Retinal pigment epithelial cell (primary cell): ENCODE measurements around the gene ARID1B.

Experiments
- DNase-seq: peaks from one replicate; pipeline ENCODE4 v3.0.0-alpha.2; 2010; ENCODE audit warnings: low read depth
- H3K4me3 ChIP-seq: 2 replicates; pipeline ENCODE4 v1.5.1; 2011; ENCODE audit warnings: mild to moderate bottlenecking, low read length, control low read depth, moderate library complexity
- TF ChIP-seq, protein P1 (sequence below): conservative IDR thresholded peaks from 2 replicates; pipeline ENCODE4 v1.5.1; 2011; ENCODE audit warnings: low read depth, low read length, control low read depth, inconsistent platforms

ARID1B gene

DNA sequence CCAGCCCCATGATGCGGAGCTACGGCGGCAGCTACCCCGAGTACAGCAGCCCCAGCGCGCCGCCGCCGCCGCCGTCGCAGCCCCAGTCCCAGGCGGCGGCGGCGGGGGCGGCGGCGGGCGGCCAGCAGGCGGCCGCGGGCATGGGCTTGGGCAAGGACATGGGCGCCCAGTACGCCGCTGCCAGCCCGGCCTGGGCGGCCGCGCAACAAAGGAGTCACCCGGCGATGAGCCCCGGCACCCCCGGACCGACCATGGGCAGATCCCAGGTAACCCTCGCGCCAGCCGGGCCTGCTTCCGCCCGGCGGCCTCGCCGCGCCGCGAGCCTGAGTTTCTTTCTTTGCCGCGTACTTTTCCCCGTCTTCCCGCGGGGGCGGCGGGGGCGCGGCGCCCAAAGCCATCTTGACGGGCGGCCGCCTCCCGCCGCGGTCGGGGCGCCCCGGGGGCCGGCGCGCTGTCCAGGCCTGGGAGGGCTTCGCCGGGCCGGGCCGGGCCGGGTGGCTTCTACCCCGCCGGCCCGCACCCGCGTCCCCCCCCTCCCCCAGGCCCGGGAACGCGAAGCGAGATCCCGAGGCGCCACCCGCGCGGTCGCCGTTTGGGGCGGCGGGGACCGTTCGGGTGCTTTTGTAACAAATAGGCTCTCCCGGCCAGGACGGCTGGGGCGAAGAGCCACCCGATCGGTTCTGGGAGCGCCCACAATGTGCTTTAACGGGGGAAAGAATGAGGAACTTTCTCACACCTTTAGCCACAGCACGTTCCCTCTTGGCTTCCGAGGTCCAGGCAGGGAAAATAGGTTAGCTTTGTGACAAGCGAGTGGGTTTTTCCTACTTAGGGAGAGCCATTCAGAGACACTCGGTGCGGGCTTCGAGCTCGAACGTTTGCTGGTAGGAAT is 2.3 kb downstream of the ARID1B start:
- no peak for DNase-seq
- TF ChIP-seq, protein P1, sequence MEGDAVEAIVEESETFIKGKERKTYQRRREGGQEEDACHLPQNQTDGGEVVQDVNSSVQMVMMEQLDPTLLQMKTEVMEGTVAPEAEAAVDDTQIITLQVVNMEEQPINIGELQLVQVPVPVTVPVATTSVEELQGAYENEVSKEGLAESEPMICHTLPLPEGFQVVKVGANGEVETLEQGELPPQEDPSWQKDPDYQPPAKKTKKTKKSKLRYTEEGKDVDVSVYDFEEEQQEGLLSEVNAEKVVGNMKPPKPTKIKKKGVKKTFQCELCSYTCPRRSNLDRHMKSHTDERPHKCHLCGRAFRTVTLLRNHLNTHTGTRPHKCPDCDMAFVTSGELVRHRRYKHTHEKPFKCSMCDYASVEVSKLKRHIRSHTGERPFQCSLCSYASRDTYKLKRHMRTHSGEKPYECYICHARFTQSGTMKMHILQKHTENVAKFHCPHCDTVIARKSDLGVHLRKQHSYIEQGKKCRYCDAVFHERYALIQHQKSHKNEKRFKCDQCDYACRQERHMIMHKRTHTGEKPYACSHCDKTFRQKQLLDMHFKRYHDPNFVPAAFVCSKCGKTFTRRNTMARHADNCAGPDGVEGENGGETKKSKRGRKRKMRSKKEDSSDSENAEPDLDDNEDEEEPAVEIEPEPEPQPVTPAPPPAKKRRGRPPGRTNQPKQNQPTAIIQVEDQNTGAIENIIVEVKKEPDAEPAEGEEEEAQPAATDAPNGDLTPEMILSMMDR, result no peak
- H3K4me3 ChIP-seq, result peak overlapping the region; percentile 94

DNA sequence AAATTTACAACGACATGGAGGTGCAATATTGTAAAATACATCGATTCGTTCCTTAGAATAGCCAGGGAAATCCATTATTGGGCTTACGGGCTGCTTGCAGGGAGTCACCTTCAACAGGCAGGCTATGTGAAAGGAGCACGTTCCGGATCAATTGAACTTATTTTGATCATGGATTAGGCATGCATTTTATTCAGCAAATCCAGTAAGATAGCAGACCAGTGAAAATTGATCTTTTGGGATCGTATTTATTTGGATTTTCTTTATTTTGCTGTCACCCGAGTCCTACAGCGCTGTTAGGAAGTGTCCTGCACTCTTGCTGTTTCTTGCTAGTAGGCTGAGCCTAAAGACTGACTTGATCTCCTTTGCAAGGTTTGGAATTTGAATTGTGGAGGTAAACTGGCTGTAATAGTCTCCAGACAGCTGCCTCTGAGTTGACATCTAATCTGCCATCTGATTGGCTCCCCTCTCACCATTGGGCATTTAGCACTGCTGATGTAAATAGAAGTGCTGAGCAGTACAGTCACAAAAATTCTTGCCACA is 3.0 kb downstream of the ARID1B start:
- peak; percentile 96 for DNase-seq
- TF ChIP-seq, protein P1, result no peak
- H3K4me3 ChIP-seq, result peak overlapping the region; percentile 94

GRCh38 chr6:156780962-156781853 is 4.0 kb downstream of the ARID1B start:
- peak overlapping the region; percentile 94 for H3K4me3 ChIP-seq
- no peak for DNase-seq
- TF ChIP-seq, protein P1, result no peak

- H3K4me3 ChIP-seq, result peak overlapping the region; percentile 94
- TF ChIP-seq, protein P1, result no peak
- DNase-seq, result no peak
Measured at GRCh38 chr6:156781861-156782631, 4.9 kb downstream of the ARID1B start.

- peak overlapping the region; percentile 94 for H3K4me3 ChIP-seq
- TF ChIP-seq, protein P1, result no peak
- DNase-seq, result no peak
Measured at GRCh38 chr6:156782691-156783320, 5.6 kb downstream of the ARID1B start.

DNA sequence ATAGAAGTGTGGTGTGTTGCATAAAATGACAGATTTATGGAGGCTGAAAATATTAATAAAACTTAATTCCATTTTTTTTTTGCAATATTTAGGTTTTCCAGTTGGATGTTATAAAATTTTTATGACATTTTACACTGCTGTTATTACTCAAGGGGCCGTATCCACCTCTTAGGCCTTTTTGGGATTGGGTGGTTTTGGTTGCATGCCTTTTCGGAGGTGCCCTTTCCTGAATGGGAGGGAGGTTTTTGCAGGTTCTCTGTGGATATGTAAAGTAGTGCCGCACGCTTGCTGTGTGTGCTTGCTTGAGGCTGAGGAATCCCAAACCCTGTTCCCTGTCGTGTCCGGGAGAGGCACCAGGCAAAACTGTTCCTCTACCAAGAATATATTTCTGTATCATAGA is 6.8 kb downstream of the ARID1B start:
- H3K4me3 ChIP-seq, result no peak overlapping the region
- TF ChIP-seq, protein P1, result no peak
- DNase-seq, result no peak
